Measurements from ENCODE around the gene VPS13D. TPM values are rescaled to one million over a fixed set of nuclear protein-coding genes. Genes with fewer than 3 reads are reported as not detected.

Gene VPS13D
- total RNA-seq, 4 donors from 2014 or later = 42.5 to 103 (median 59.8) TPM

DNA sequence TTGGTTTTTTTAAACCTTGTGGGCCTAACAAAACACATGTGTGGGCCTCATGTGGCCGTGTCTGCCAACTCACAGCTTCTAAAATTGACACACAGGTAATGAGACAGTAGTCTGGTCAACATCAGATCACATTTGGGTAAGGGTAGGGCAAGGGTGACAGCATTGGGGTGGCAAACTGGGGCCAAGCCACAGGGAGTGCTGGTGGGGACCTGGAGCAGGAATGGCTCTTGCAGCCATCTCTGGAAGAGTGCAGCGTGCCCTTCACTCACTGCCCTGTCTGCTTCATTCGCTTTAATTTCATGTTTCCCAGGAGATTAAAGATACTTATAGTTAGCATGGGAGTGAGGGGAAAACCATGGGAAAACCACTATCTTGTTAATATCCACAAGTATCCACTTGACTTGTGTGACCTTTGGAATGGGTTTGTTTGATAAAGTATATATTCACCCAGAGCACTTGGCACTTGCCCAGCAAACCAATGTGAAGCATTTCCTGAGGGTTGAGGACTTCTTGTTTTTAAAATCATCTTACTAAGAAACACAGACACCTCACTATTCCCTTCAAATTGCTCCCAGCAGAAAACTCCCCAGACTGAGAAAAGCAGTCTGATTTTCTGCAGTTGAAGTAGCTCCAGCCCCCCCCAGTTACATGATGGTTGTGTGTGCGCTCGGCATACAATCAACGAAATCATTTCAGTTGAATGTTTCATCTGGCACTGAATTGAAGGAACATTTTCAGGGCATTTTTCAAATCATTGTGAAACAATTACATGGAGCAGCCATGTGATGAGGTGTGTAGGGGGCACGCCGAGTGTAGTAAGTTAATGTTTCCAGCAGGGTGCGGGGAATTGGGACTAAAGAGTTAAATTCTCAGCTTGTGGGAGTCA, 175.7 kb downstream of the VPS13D start:
- H3K27ac ChIP-seq = peak overlapping the region in 3 of 4 donors; percentile 76 to 81 (median 78)
- TF ChIP-seq CTCF (IDR thresholded peaks at IDR 0.05) = peak in 1 of 6 experiments; percentile 10
- TF ChIP-seq POLR2A (IDR thresholded peaks at IDR 0.05) = no peak
- peaks cover 0 to 64% (median 7%) of the 10 kb centered on the region in 3 donors for H3K36me3 ChIP-seq
- peaks cover 15 to 78% (median 42%) of the 10 kb centered on the region in 3 donors for H3K4me1 ChIP-seq
- 68 to 85% methylated on average over 9 of the region's 9 CpGs for WGBS, 2 donors
- H3K4me3 ChIP-seq = no peak overlapping the region
- DNase-seq = no peak
- H3K27me3 ChIP-seq = no peaks in the 10 kb centered on the region
- intact Hi-C loops (cut with DNase I) = no loop called here
- no peaks in the 10 kb centered on the region for H3K9me3 ChIP-seq

DNA sequence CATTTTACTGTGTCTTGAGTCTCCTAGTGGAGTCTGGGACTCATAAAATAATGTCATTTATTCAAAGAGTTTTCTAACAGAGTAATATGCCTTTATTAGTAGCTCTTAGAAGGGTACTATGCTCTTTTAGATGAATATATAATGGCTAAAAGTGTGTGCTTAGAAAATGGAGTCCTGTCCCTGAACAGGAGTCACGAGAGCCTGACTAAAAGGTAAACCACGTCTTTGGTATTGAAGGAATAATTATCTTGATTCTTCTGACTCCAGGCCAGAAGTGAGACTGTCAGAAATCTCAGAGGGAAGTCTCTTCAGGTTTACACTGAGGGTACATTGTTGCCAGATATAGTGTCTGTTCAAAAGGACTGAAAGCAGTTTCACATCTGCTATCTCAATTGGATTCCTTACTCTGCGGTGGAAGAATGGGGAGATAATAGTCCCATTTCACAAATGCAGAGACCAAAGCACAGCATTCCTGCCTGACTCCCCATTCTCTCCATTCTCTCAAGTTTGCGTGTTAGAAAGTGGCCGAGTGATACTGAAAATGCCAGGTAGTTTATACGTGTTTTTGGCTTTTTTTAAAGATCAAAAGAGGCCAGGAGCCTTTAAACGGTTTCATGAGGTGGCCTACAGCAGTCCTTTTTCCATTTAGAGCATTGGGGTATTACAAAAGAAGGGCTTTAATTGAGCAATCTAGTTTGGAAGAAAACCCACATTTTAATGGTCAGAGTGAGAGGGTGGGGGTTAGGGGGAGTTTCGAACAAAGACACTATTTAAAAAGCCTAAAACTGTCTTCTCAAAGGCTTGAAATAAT, 176.6 kb downstream of the VPS13D start:
- DNase-seq = no peak
- no peaks in the 10 kb centered on the region for H3K9me3 ChIP-seq
- intact Hi-C loops (cut with DNase I) = no loop called here
- 62 to 72% methylated on average over 8 of the region's 8 CpGs for WGBS, 2 donors
- TF ChIP-seq POLR2A (IDR thresholded peaks at IDR 0.05) (no peak), CTCF (IDR thresholded peaks at IDR 0.05) (no peak)
- peaks cover 15 to 72% (median 37%) of the 10 kb centered on the region in 3 donors for H3K4me1 ChIP-seq
- no peaks in the 10 kb centered on the region for H3K27me3 ChIP-seq
- H3K4me3 ChIP-seq = no peak overlapping the region
- H3K36me3 ChIP-seq = peaks cover 0 to 59% (median 3%) of the 10 kb centered on the region in 3 donors
- peak overlapping the region; percentile 66 to 81 (median 77) for H3K27ac ChIP-seq

- intact Hi-C loops (cut with DNase I) = no loop called here
- TF ChIP-seq POLR2A (IDR thresholded peaks at IDR 0.05) = no peak
- TF ChIP-seq CTCF (IDR thresholded peaks at IDR 0.05) = peak; percentile 22 to 61 (median 48)
- H3K27ac ChIP-seq = peak overlapping the region; percentile 66 to 81 (median 77)
- no peaks in the 10 kb centered on the region for H3K9me3 ChIP-seq
- no peak overlapping the region for H3K4me3 ChIP-seq
- H3K27me3 ChIP-seq = no peaks in the 10 kb centered on the region
- WGBS, 2 donors = 35 to 39% methylated on average over 8 of the region's 8 CpGs
- peaks cover 0 to 59% (median 3%) of the 10 kb centered on the region in 3 donors for H3K36me3 ChIP-seq
- H3K4me1 ChIP-seq = peaks cover 15 to 63% (median 36%) of the 10 kb centered on the region in 3 donors
- no peak for DNase-seq
Observed at GRCh38 chr1:12407050-12407961, 177.5 kb downstream of the VPS13D start.

- Histone ChIP-seq H3K36me3 (peaks cover 0 to 55% (median 3%) of the 10 kb centered on the region in 3 donors), H3K27me3 (no peaks in the 10 kb centered on the region), H3K9me3 (no peaks in the 10 kb centered on the region), H3K4me1 (peaks cover 15 to 56% (median 36%) of the 10 kb centered on the region in 3 donors), H3K27ac (peak overlapping the region; percentile 66 to 81 (median 77)), H3K4me3 (no peak overlapping the region)
- intact Hi-C loops (cut with DNase I) = no loop called here
- WGBS, 2 donors = 53 to 75% methylated on average over 5 of the region's 5 CpGs
- TF ChIP-seq CTCF (IDR thresholded peaks at IDR 0.05) (no peak), POLR2A (IDR thresholded peaks at IDR 0.05) (no peak)
- no peak for DNase-seq
Observed at GRCh38 chr1:12407962-12408454, 178.2 kb downstream of the VPS13D start.

Data from esophagus squamous epithelium (tissue), 5 donors.